Mucosa of descending colon (tissue), 3 donors: ENCODE measurements around the gene MILR1. TPM values are rescaled to one million over a fixed set of nuclear protein-coding genes. Genes with fewer than 3 reads are reported as not detected.
A peak's percentile ranks its signal among the peaks of the same experiment; 100 is the strongest.

ENCODE experiments used
- ATAC-seq: fragments of 200-7000 bp; cut with Tn5 transposase; one replicate; pipeline ENCODE4 v1.9.1; 2020; ENCODE audit warnings: mild to moderate bottlenecking, moderate library complexity
- DNase-seq, 3 donors: peaks; one replicate each; pipeline ENCODE4 v3.0.0-alpha.2; 2020
- H3K36me3 ChIP-seq: fragments of 200-600 bp; one replicate; pipeline ENCODE4 v1.8.0; 2021; ENCODE audit warnings: low read depth, mild to moderate bottlenecking
- H3K4me1 ChIP-seq: fragments of 200-600 bp; one replicate; pipeline ENCODE4 v1.8.0; 2021; ENCODE audit warnings: low read depth, mild to moderate bottlenecking
- H3K4me3 ChIP-seq: fragments of 200-600 bp; one replicate; pipeline ENCODE4 v1.8.0; 2021; ENCODE audit warnings: mild to moderate bottlenecking
- H3K9me3 ChIP-seq: fragments of 200-600 bp; one replicate; pipeline ENCODE4 v1.8.0; 2021; ENCODE audit warnings: mild to moderate bottlenecking
- intact Hi-C, 2 donors: fragments of 100-400 bp; cut with DNase I in 1 of 2; cut with micrococcal nuclease in 1 of 2; formaldehyde crosslinking; loops; one replicate each; pipeline versions ENCODE4 v1.11.0 to v1.11.1; 2022; cut with DNase I, micrococcal nuclease
- total RNA-seq, 3 donors: library from RNA; stranded (reverse); fragmentation: NEBNext Ultra II Directional in 2 of 3; extraction: Animal tissue kit (Norgen Biotek cat#: 25700) in 2 of 3; gene quantifications; one replicate each; pipeline versions ENCODE4 v1.2.1 to v1.2.4, GENCODE V29; 2021 to 2023
- TF ChIP-seq, protein P1 (sequence below): fragments of 200-600 bp; IDR thresholded peaks from one replicate; pipeline ENCODE4 v1.8.0; 2022; ENCODE audit warnings: antibody characterized with exemption, mild to moderate bottlenecking
- donor health status: DM: no; HTN: no; CAD: no; lungs with moderate emphysema.
- donor health status: DM: no; HTN: no; CAD: no.
- donor health status: DM: no; HTN: yes; CAD: no.

Gene MILR1
- total RNA-seq, 3 donors from 2014 or later: 4.4 to 4.6 (median 4.6) TPM

GRCh38 chr17:64504769-64505339 lies 55.9 kb downstream of the MILR1 start:
- DNase-seq: no peak
- Histone ChIP-seq H3K4me1 (peaks cover 38% of the 10 kb centered on the region), H3K9me3 (no peaks in the 10 kb centered on the region), H3K36me3 (peaks cover 39% of the 10 kb centered on the region), H3K4me3 (peak overlapping the region; percentile 99)
- no peak for ATAC-seq
- intact Hi-C loops: no loop called here
- TF ChIP-seq, protein P1, sequence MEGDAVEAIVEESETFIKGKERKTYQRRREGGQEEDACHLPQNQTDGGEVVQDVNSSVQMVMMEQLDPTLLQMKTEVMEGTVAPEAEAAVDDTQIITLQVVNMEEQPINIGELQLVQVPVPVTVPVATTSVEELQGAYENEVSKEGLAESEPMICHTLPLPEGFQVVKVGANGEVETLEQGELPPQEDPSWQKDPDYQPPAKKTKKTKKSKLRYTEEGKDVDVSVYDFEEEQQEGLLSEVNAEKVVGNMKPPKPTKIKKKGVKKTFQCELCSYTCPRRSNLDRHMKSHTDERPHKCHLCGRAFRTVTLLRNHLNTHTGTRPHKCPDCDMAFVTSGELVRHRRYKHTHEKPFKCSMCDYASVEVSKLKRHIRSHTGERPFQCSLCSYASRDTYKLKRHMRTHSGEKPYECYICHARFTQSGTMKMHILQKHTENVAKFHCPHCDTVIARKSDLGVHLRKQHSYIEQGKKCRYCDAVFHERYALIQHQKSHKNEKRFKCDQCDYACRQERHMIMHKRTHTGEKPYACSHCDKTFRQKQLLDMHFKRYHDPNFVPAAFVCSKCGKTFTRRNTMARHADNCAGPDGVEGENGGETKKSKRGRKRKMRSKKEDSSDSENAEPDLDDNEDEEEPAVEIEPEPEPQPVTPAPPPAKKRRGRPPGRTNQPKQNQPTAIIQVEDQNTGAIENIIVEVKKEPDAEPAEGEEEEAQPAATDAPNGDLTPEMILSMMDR: no peak

DNA sequence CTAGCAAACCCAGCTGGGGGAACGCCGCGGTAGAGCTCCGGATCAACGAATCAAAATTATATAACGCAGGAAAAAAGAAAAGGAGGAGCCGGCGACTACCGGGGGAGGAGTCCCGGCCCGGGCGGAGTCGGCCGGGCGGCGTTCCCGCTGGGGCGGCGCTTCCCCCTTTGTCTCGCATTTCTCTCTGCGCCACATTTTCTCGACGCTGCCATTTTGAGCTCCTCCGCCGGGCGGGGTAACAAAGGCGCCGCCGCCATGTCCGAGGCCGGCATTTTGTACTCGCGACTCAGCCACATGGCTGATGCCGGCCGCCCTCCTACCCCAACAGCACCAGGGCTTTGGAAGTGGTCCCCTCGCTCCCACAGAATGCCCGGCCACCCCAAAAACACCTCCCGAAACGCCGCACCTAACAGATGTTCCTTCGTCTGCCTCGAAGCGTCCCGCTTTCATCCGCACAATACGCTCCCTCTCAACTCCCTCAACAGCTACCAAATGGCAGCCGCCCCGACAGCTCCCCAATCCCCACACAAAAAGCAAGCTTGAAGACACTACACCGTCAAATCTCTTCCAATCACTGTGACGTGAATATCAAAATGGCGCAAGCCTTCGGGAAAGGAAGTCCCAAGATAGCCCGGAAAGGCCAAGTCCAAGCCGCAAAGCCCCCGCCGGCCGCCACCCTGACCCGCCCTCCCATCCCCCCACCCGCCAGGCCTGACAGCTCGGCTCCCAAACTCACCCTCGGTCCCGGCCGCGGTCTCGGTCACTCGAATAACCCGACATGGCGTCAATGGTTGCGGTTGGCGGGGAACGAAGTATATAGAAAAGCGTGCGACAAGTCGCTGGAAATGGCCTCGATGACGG lies 56.7 kb downstream of the MILR1 start:
- ATAC-seq: peak; percentile 66
- peaks cover 33% of the 10 kb centered on the region for H3K4me1 ChIP-seq
- DNase-seq: peak; percentile 93 to 94 (median 94)

DNA sequence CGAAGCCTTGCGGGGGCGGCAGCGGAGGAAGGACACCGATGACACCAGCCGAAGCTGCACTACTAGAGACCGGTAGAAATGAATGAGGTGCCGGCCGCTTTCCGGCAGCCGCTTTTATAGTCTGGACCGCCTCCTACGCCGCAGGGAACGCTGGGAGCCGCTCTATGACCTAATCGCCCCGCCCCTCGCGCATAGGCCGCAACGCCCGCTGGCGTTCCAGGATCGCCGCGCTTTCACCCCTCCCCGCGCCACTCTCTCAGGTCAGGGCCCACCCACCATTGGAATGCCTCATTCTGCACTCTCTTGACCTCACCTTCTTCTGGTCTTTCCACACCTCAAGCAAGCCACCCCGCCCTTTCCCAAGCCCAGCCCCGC lies 57.3 kb downstream of the MILR1 start, which contains the start of gene DDX5:
Gene DDX5, minus strand, starts transcription at position 89 of the 375 bp plus-strand sequence. CDS start 170 bp downstream, outside the sequence.
- peak within 1 kb of the TSS; percentile 99 for H3K4me3 ChIP-seq
- peak; percentile 88 for ATAC-seq
- intact Hi-C loops: no loop called here
- peak; percentile 98 to 99 (median 99) for DNase-seq
- H3K36me3 ChIP-seq: peaks cover 34% of the 10 kb centered on the region
- peaks cover 28% of the 10 kb centered on the region for H3K4me1 ChIP-seq
- H3K9me3 ChIP-seq: no peaks in the 10 kb centered on the region
- TF ChIP-seq, protein P1: no peak

More for the DNA sequence above, 56.7 kb downstream of the MILR1 start:
- Histone ChIP-seq H3K36me3 (peaks cover 39% of the 10 kb centered on the region), H3K9me3 (no peaks in the 10 kb centered on the region), H3K4me3 (peak overlapping the region; percentile 99)
- TF ChIP-seq, protein P1: no peak
- intact Hi-C loops: no loop called here

GRCh38 chr17:64506576-64507412 lies 57.9 kb downstream of the MILR1 start, which contains the start of gene CEP95:
CEP95 (plus strand) TSS chr17:64506977; CDS start chr17:64507098, 121 bp downstream.
- intact Hi-C loops: no loop called here
- H3K36me3 ChIP-seq: peaks cover 28% of the 10 kb centered on the region
- peak; percentile 94 to 98 (median 95) for DNase-seq
- peak; percentile 81 for ATAC-seq
- no peaks in the 10 kb centered on the region for H3K9me3 ChIP-seq
- H3K4me3 ChIP-seq: peak within 1 kb of the TSS; percentile 99
- TF ChIP-seq, protein P1: no peak
- H3K4me1 ChIP-seq: peaks cover 28% of the 10 kb centered on the region

DNA sequence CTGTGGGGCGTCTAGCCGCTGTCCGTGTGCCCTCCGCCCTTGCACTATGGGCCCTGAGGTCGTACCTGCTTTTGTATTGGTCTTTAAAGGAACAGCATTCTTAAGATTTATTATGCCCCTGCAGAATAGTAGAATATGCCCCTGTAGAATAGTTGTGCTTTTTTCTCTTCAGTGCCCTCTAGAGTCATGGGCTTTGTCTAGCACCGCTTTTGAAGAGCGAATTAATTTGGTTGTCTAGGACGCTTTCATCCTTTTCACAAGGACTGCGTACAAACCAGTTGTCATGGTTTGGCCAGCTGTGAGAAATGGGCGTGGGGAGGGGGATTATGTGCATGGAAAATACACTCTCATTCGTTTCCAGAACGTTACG lies 58.5 kb downstream of the MILR1 start:
- Histone ChIP-seq H3K4me3 (peak overlapping the region; percentile 99), H3K36me3 (peaks cover 22% of the 10 kb centered on the region), H3K4me1 (peaks cover 28% of the 10 kb centered on the region), H3K9me3 (no peaks in the 10 kb centered on the region)
- TF ChIP-seq, protein P1: peak; percentile 8
- ATAC-seq (peak; percentile 30), DNase-seq (peak in 1 of 3 donors; percentile 43)
- intact Hi-C loops: no loop called here
